Measurements from ENCODE around the gene MTMR12.

The MTMR12 gene

DNA sequence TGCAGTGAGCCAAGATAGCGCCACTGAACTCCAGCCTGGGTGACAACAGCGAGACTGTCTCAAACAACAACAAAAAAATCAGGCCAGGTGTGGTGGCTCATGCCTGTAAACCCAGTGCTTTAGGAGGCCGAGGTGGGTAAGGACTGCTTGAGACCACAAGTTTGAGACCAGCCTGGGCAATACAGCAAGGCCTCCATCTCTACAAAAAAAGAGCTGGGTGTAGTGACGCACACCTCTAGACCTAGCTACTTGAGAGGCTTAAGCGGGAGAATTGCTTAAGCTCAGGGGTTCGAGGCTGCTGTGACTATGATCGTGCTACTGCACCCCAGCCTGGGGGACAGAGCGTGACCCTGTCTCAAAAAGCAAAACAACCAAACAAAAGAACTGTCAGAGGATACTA, 39.9 kb upstream of the MTMR12 start:
- Histone ChIP-seq H3K9ac (ENCODE audit: insufficient read length, low read depth) (no peak overlapping the region), H3K9me3 (ENCODE audit: insufficient read depth, low read length) (no peaks in the 10 kb centered on the region), H3K27me3 (ENCODE audit: insufficient read depth, insufficient read length) (no peaks in the 10 kb centered on the region), H3K4me1 (ENCODE audit: insufficient read depth, insufficient read length) (no peaks in the 10 kb centered on the region), H3K4me3 (ENCODE audit: insufficient read length, low read depth) (no peak overlapping the region), H3K36me3 (ENCODE audit: insufficient read depth, insufficient read length, low read length) (peaks cover 19% of the 10 kb centered on the region)
- TF ChIP-seq ZNF274 (IDR thresholded peaks at IDR 0.05; ENCODE audit: low read depth, low read length) (no peak), SUZ12 (IDR thresholded peaks at IDR 0.05; ENCODE audit: extremely low read depth, insufficient read depth, insufficient read length) (no peak), YY1 (IDR thresholded peaks at IDR 0.05; ENCODE audit: insufficient read depth, insufficient read length) (no peak)
- DNase-seq (ENCODE audit: low read depth, low spot score), result no peak

- no peak for DNase-seq (ENCODE audit: low read depth, low spot score)
- Histone ChIP-seq H3K36me3 (ENCODE audit: insufficient read depth, insufficient read length, low read length) (no peaks in the 10 kb centered on the region), H3K27me3 (ENCODE audit: insufficient read depth, insufficient read length) (no peaks in the 10 kb centered on the region), H3K4me3 (ENCODE audit: insufficient read length, low read depth) (no peak overlapping the region), H3K9ac (ENCODE audit: insufficient read length, low read depth) (no peak overlapping the region), H3K9me3 (ENCODE audit: insufficient read depth, low read length) (peaks cover 14% of the 10 kb centered on the region), H3K4me1 (ENCODE audit: insufficient read depth, insufficient read length) (no peaks in the 10 kb centered on the region)
- no peak for TF ChIP-seq YY1 (IDR thresholded peaks at IDR 0.05; ENCODE audit: insufficient read depth, insufficient read length)
- no peak for TF ChIP-seq ZNF274 (IDR thresholded peaks at IDR 0.05; ENCODE audit: low read depth, low read length)
- TF ChIP-seq SUZ12 (IDR thresholded peaks at IDR 0.05; ENCODE audit: extremely low read depth, insufficient read depth, insufficient read length), result no peak
Measured at GRCh38 chr5:32346869-32347268, 34.1 kb upstream of the MTMR12 start.

GRCh38 chr5:32343058-32343672, 30.4 kb upstream of the MTMR12 start:
- TF ChIP-seq YY1 (IDR thresholded peaks at IDR 0.05; ENCODE audit: insufficient read depth, insufficient read length) (no peak), ZNF274 (IDR thresholded peaks at IDR 0.05; ENCODE audit: low read depth, low read length) (no peak), SUZ12 (IDR thresholded peaks at IDR 0.05; ENCODE audit: extremely low read depth, insufficient read depth, insufficient read length) (no peak)
- Histone ChIP-seq H3K36me3 (ENCODE audit: insufficient read depth, insufficient read length, low read length) (no peaks in the 10 kb centered on the region), H3K9me3 (ENCODE audit: insufficient read depth, low read length) (peaks cover 49% of the 10 kb centered on the region), H3K9ac (ENCODE audit: insufficient read length, low read depth) (no peak overlapping the region), H3K27me3 (ENCODE audit: insufficient read depth, insufficient read length) (no peaks in the 10 kb centered on the region), H3K4me3 (ENCODE audit: insufficient read length, low read depth) (no peak overlapping the region), H3K4me1 (ENCODE audit: insufficient read depth, insufficient read length) (no peaks in the 10 kb centered on the region)
- no peak for DNase-seq (ENCODE audit: low read depth, low spot score)

- Histone ChIP-seq H3K36me3 (ENCODE audit: insufficient read depth, insufficient read length, low read length) (no peaks in the 10 kb centered on the region), H3K4me1 (ENCODE audit: insufficient read depth, insufficient read length) (no peaks in the 10 kb centered on the region), H3K9ac (ENCODE audit: insufficient read length, low read depth) (no peak overlapping the region), H3K27me3 (ENCODE audit: insufficient read depth, insufficient read length) (no peaks in the 10 kb centered on the region), H3K9me3 (ENCODE audit: insufficient read depth, low read length) (peaks cover 51% of the 10 kb centered on the region), H3K4me3 (ENCODE audit: insufficient read length, low read depth) (no peak overlapping the region)
- TF ChIP-seq ZNF274 (IDR thresholded peaks at IDR 0.05; ENCODE audit: low read depth, low read length) (no peak), SUZ12 (IDR thresholded peaks at IDR 0.05; ENCODE audit: extremely low read depth, insufficient read depth, insufficient read length) (no peak), YY1 (IDR thresholded peaks at IDR 0.05; ENCODE audit: insufficient read depth, insufficient read length) (no peak)
- DNase-seq (ENCODE audit: low read depth, low spot score), result no peak
Measured at GRCh38 chr5:32342656-32343055, 29.9 kb upstream of the MTMR12 start.

DNA sequence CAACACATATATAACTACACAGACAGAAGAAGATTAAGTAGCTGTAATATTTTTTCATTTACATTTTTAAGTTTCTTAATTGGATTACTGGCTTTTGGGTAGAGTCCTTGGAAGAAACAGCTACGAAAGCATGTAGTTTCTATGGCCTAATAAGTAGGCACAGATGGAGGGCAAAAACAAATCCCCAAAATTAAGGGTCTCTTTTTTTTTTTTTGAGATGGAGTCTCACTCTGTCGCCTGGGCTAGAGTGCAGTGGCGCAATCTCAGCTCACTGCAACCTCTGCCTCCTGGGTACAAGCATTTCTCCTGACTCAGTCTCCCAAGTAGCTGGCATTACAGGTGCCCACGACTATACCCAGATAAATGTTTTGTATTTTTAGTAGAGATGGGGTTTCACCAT, 27.1 kb upstream of the MTMR12 start:
- Histone ChIP-seq H3K9ac (ENCODE audit: insufficient read length, low read depth) (no peak overlapping the region), H3K36me3 (ENCODE audit: insufficient read depth, insufficient read length, low read length) (no peaks in the 10 kb centered on the region), H3K4me3 (ENCODE audit: insufficient read length, low read depth) (no peak overlapping the region), H3K9me3 (ENCODE audit: insufficient read depth, low read length) (peaks cover 47% of the 10 kb centered on the region), H3K4me1 (ENCODE audit: insufficient read depth, insufficient read length) (no peaks in the 10 kb centered on the region), H3K27me3 (ENCODE audit: insufficient read depth, insufficient read length) (no peaks in the 10 kb centered on the region)
- TF ChIP-seq ZNF274 (IDR thresholded peaks at IDR 0.05; ENCODE audit: low read depth, low read length) (no peak), SUZ12 (IDR thresholded peaks at IDR 0.05; ENCODE audit: extremely low read depth, insufficient read depth, insufficient read length) (no peak), YY1 (IDR thresholded peaks at IDR 0.05; ENCODE audit: insufficient read depth, insufficient read length) (no peak)
- DNase-seq (ENCODE audit: low read depth, low spot score), result no peak

- peaks cover 47% of the 10 kb centered on the region for H3K9me3 ChIP-seq (ENCODE audit: insufficient read depth, low read length)
- H3K27me3 ChIP-seq (ENCODE audit: insufficient read depth, insufficient read length), result no peaks in the 10 kb centered on the region
- no peak for TF ChIP-seq YY1 (IDR thresholded peaks at IDR 0.05; ENCODE audit: insufficient read depth, insufficient read length)
- TF ChIP-seq SUZ12 (IDR thresholded peaks at IDR 0.05; ENCODE audit: extremely low read depth, insufficient read depth, insufficient read length), result no peak
- no peaks in the 10 kb centered on the region for H3K36me3 ChIP-seq (ENCODE audit: insufficient read depth, insufficient read length, low read length)
- H3K9ac ChIP-seq (ENCODE audit: insufficient read length, low read depth), result no peak overlapping the region
- H3K4me3 ChIP-seq (ENCODE audit: insufficient read length, low read depth), result no peak overlapping the region
- no peak for DNase-seq (ENCODE audit: low read depth, low spot score)
- H3K4me1 ChIP-seq (ENCODE audit: insufficient read depth, insufficient read length), result no peaks in the 10 kb centered on the region
Measured at GRCh38 chr5:32339198-32339597, 26.5 kb upstream of the MTMR12 start.

GRCh38 chr5:32332966-32333365, 20.2 kb upstream of the MTMR12 start:
- no peak overlapping the region for H3K4me3 ChIP-seq (ENCODE audit: insufficient read length, low read depth)
- 0 out of 2 replicates have a peak, but pooled peaks cover 7% of the 10 kb centered on the region for H3K9me3 ChIP-seq (ENCODE audit: insufficient read depth, low read length)
- TF ChIP-seq SUZ12 (IDR thresholded peaks at IDR 0.05; ENCODE audit: extremely low read depth, insufficient read depth, insufficient read length) (no peak), ZNF274 (IDR thresholded peaks at IDR 0.05; ENCODE audit: low read depth, low read length) (no peak), YY1 (IDR thresholded peaks at IDR 0.05; ENCODE audit: insufficient read depth, insufficient read length) (no peak)
- no peak for DNase-seq (ENCODE audit: low read depth, low spot score)
- no peaks in the 10 kb centered on the region for H3K4me1 ChIP-seq (ENCODE audit: insufficient read depth, insufficient read length)
- no peaks in the 10 kb centered on the region for H3K36me3 ChIP-seq (ENCODE audit: insufficient read depth, insufficient read length, low read length)
- H3K27me3 ChIP-seq (ENCODE audit: insufficient read depth, insufficient read length), result no peaks in the 10 kb centered on the region
- no peak overlapping the region for H3K9ac ChIP-seq (ENCODE audit: insufficient read length, low read depth)
